Stimulated activated CD4-positive, alpha-beta T cell treated with anti-CD3 and anti-CD28 coated beads, Interleukin-2, amount 100 ng/mL, for 4 hours (primary cell): ENCODE results near the gene MGAT2.
"Not testable (repeated sequence)": the region's sequence is repeated elsewhere in the genome, so short reads cannot be mapped to it uniquely, and the experiment has no call there.

Experiments
- DNase-seq: peaks from one replicate; pipeline ENCODE4 v3.0.0-alpha.2; 2020; ENCODE audit warnings: low read depth

Gene MGAT2

GRCh38 chr14:49657500-49657899 is 36.9 kb downstream of the MGAT2 start:
- not testable (repeated sequence) for DNase-seq

- no peak for DNase-seq
Observed at GRCh38 chr14:49659526-49660455, 39.2 kb downstream of the MGAT2 start.

GRCh38 chr14:49670475-49670874 is 49.9 kb downstream of the MGAT2 start:
- no peak for DNase-seq
